SU-DHL-6 (cell line): ENCODE results near the gene CMPK1.

Source experiments
- CTCF ChIP-seq: fragments of 200-600 bp; sonication (generic); IDR thresholded peaks from one replicate; pipeline ENCODE4 v1.5.1; 2017; ENCODE audit warnings: antibody characterized with exemption, mild to moderate bottlenecking, low read length, moderate library complexity; ENCODE audit not compliant: insufficient read depth, poor library complexity, severe bottlenecking
- EZH2phosphoT487 ChIP-seq: fragments of 200-600 bp; sonication (generic), shearing (Covaris generic); conservative IDR thresholded peaks from 2 replicates; pipeline ENCODE4 v1.6.1; 2018; ENCODE audit warnings: mild to moderate bottlenecking, antibody characterized with exemption, low read length, moderate library complexity, mixed read lengths

DNA sequence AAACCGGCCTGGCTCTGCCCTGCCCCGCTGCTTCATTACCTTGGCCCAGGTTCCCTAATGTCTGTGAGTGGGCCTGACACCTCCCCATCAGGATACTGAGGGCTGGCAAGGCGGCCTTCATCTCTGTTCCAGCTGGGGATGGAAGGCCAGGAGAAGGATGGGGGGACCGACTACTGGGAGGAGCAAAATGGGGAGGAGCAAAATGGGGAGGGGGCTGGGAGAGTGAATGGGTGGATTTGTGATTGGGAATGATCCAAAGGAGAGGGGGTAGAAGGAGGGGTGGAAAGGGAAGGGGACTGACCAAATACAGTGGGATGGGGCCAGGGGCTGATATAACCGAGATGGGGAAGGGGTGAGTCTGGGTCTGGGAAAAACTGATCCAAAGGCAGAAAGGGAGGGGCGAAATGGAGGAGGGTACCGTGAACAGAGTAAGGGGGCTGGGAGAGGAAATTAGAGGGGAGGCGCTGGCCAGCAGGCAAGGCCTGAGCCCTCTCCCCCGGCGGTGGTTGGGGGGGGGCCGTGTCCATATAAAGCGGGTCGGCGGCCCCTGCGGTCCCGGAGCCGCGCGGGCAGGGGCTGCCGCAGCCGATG is 82.2 kb downstream of the CMPK1 start, which contains the start of gene FOXE3:
- no peak for TF ChIP-seq CTCF
- no peak for TF ChIP-seq EZH2phosphoT487
